Epithelial cell of proximal tubule (primary cell): ENCODE results near the gene C22orf42. TPM values are rescaled to one million over a fixed set of nuclear protein-coding genes. Genes with fewer than 3 reads are reported as not detected.
A peak's percentile ranks its signal among the peaks of the same experiment; 100 is the strongest.
"Not testable (repeated sequence)": the region's sequence is repeated elsewhere in the genome, so short reads cannot be mapped to it uniquely, and the experiment has no call there.

Experiments used
- DNase-seq: peaks from one replicate; pipeline ENCODE4 v3.0.0-alpha.2; 2011; ENCODE audit warnings: low read depth
- H3K4me3 ChIP-seq: 2 replicates; pipeline ENCODE4 v1.5.1; 2011; ENCODE audit warnings: low read depth, mild to moderate bottlenecking, low read length
- CTCF ChIP-seq: conservative IDR thresholded peaks from 2 replicates; pipeline ENCODE4 v1.5.1; 2012; ENCODE audit warnings: low read depth, mild to moderate bottlenecking, low read length
- total RNA-seq: library from RNA; depleted of rRNA; stranded (reverse); fragments of >200 nt; gene quantifications from 2 replicates; pipeline ENCODE4 v1.2.3, GENCODE V29; 2015

Gene C22orf42
- total RNA-seq, 1 donor from 2014 or later, result not detected

- TF ChIP-seq CTCF, result no peak
- H3K4me3 ChIP-seq, result no peak overlapping the region
- no peak for DNase-seq
Observed at GRCh38 chr22:32144496-32145274, 14.4 kb downstream of the C22orf42 start.

GRCh38 chr22:32142600-32142999 is 16.5 kb downstream of the C22orf42 start:
- H3K4me3 ChIP-seq, result no peak overlapping the region
- no peak for TF ChIP-seq CTCF
- DNase-seq, result no peak

DNA sequence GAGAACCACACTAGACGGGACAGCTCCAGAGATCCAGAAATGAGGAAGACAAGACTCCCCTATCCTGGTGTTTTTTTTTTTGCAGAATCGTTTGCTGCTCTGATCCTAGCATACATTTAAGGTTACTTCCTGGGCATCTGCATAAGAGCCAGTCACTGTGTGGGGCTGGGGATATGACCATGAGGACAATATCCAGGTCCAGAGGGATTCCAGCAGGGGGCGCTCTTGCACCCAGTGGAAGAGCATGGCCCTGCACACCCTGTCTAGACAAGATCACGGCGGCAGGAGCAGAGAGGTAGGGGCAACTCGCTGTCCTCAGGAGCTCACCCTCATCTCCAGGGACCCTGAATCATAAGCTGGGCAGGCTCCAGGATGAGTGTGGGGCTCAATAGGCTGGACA is 18.4 kb downstream of the C22orf42 start:
- DNase-seq, H3K4me3 ChIP-seq: not testable (repeated sequence)
- TF ChIP-seq CTCF, result peak; percentile 49

DNA sequence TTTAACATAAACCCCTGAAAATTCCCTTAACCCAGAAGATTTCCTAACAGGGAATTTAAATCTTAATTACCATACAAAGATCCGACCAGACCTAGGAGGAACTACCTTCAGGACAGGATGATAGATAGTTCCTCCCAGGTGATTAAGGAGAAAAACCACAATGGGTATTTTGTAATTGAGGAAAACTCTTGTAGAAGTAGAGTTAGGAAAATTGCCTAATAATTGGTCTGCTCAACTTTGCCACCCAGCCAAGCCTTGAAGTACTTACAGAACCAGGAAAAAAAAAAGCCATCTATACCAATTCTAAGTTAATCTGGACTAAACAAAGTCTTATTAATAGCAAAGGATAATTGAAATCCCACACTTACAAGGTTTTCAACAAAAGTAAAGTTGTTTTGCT is 20.5 kb downstream of the C22orf42 start:
- not testable (repeated sequence) for H3K4me3 ChIP-seq, DNase-seq

- not testable (repeated sequence) for DNase-seq, H3K4me3 ChIP-seq
Observed at GRCh38 chr22:32137731-32138324, 21.3 kb downstream of the C22orf42 start.

DNA sequence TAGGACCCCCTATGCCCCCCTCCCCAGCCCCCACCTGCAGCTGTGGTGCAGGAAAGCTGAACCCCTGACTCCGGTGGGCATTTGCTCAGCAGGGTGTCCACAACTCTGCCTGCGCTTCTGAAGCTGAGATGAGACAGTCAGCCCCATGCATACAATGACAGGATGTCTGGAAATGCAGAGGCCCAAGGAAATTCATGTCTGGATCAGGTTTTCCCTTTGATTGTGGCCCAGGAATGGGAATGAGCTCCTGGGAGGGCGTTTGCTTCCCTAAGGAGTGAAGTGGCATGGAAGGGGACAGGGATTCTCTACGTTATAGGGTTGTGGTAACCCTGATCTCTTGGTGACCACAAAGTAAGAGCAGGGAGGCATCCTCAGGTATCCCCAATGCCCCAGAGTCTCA is 22.2 kb downstream of the C22orf42 start:
- DNase-seq, H3K4me3 ChIP-seq: not testable (repeated sequence)

DNA sequence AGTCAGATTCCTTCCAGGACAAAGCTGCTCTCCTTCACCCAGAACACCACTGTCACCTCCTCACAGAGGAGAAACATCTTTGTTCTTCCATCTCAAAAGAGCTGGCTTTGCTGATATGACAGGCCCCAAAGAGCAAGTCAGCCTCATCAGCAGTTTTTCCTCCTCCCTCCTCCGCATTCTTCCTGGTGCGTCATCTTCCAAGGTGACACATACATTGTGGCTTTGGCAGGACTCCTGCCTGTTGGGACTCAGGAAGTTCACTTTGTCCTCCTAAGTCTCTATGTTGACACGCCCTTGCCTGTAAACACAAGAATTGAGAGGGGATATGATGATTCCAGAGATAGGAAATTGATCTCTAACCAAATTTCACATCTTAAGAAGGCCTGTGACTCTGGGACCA is 23.1 kb downstream of the C22orf42 start:
- not testable (repeated sequence) for H3K4me3 ChIP-seq, DNase-seq

DNA sequence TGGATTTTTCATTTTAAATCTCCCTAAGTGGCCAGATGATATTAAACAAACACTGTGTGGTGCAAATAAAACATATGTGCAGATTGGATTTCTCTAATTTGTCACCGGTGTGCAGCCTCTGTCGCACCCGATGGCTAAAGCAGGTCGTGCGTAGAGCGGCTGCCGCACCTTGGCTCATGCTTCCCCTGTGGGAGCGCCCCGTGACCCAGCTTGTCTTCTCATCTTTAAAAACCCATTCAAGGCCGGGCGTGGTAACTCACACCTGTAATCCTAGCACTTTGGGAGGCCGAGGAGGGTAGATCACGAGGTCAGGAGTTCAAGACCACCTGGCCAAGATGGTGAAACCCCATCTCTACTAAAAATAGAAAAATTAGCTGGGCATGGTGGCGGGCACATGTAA is 24.3 kb downstream of the C22orf42 start:
- not testable (repeated sequence) for DNase-seq, H3K4me3 ChIP-seq

- TF ChIP-seq CTCF, result no peak
- DNase-seq, result no peak
- H3K4me3 ChIP-seq, result no peak overlapping the region
Observed at GRCh38 chr22:32132783-32133182, 26.3 kb downstream of the C22orf42 start.

DNA sequence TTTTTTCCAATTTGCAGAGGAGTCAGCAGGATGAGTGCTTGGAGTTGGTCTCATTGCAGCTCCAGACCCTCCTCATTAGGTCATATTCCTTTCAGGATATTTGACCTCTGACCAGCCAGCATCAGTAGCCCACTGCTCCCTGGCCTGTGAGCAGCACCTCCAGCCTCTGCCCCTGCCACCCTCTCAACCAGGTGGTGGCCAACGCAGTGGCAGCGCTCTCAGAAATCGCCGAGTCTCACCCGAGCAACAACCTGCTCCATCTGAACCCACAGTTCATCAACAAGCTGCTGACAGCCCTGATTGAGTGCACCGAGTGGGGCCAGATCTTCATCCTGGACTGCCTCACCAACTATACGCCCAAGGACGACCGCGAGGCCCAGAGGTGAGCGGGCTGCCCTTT is 27.0 kb downstream of the C22orf42 start:
- DNase-seq, result no peak
- no peak overlapping the region for H3K4me3 ChIP-seq
- no peak for TF ChIP-seq CTCF
